ENCODE results near the gene RIF1. TPM values are rescaled to one million over a fixed set of nuclear protein-coding genes. Genes with fewer than 3 reads are reported as not detected.
A peak's percentile ranks its signal among the peaks of the same experiment; 100 is the strongest.

The RIF1 gene
- total RNA-seq, 1 donor from 2014 or later: 51.1 TPM

- ATAC-seq (ENCODE audit: low read depth): no peak
- POLR2A ChIA-PET: interaction anchor here (0.6 kb wide), 1 partner anchor 115 kb away, joined by 4 read pairs; no protein-coding TSS in a partner anchor
Observed at GRCh38 chr2:151403914-151404313, 5.8 kb upstream of the RIF1 start.

DNA sequence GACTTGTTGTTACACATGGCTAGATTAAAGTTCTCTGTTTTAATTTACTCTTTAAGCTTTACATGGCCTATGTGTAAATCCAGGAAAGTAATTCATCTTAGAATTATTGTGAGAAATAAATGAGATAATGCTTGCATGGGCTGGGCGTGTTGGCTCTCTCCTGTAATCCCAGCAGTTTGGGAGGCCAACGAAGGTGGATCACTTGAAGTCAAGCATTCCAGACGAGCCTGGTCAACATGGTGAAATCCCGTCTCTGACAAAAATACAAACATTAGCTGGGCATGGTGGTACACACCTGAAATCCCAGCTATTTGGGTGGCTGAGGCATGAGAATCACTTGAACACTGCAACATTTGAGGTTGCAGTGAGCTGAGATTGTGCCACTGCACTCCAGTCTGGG, 4.3 kb upstream of the RIF1 start:
- Mint-ChIP-seq H3K4me1 (peaks cover 6% of the 10 kb centered on the region), H3K4me3 (no peak overlapping the region), H3K27ac (no peak overlapping the region), H3K36me3 (ENCODE audit: low read depth) (peaks cover 7% of the 10 kb centered on the region), H3K27me3 (no peaks in the 10 kb centered on the region), H3K9me3 (no peaks in the 10 kb centered on the region)
- POLR2A ChIA-PET: no interaction called here
- intact Hi-C loops (cut with micrococcal nuclease): no loop called here
- TF ChIP-seq, protein P1, sequence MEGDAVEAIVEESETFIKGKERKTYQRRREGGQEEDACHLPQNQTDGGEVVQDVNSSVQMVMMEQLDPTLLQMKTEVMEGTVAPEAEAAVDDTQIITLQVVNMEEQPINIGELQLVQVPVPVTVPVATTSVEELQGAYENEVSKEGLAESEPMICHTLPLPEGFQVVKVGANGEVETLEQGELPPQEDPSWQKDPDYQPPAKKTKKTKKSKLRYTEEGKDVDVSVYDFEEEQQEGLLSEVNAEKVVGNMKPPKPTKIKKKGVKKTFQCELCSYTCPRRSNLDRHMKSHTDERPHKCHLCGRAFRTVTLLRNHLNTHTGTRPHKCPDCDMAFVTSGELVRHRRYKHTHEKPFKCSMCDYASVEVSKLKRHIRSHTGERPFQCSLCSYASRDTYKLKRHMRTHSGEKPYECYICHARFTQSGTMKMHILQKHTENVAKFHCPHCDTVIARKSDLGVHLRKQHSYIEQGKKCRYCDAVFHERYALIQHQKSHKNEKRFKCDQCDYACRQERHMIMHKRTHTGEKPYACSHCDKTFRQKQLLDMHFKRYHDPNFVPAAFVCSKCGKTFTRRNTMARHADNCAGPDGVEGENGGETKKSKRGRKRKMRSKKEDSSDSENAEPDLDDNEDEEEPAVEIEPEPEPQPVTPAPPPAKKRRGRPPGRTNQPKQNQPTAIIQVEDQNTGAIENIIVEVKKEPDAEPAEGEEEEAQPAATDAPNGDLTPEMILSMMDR (IDR thresholded peaks at IDR 0.05): no peak
- DNase-seq (no peak), ATAC-seq (ENCODE audit: low read depth) (no peak)
- CTCF ChIA-PET: no interaction called here

More at GRCh38 chr2:151403914-151404313, 5.8 kb upstream of the RIF1 start:
- TF ChIP-seq, protein P1 (IDR thresholded peaks at IDR 0.05): no peak
- no peak for DNase-seq
- Mint-ChIP-seq H3K27me3 (no peaks in the 10 kb centered on the region), H3K9me3 (no peaks in the 10 kb centered on the region), H3K36me3 (ENCODE audit: low read depth) (no peaks in the 10 kb centered on the region), H3K4me3 (no peak overlapping the region), H3K4me1 (no peaks in the 10 kb centered on the region), H3K27ac (no peak overlapping the region)
- CTCF ChIA-PET: interaction anchor here (0.7 kb wide), 1 partner anchor 11 kb away, joined by 3 read pairs; no protein-coding TSS in a partner anchor
- intact Hi-C loops (cut with micrococcal nuclease): no loop called here

DNA sequence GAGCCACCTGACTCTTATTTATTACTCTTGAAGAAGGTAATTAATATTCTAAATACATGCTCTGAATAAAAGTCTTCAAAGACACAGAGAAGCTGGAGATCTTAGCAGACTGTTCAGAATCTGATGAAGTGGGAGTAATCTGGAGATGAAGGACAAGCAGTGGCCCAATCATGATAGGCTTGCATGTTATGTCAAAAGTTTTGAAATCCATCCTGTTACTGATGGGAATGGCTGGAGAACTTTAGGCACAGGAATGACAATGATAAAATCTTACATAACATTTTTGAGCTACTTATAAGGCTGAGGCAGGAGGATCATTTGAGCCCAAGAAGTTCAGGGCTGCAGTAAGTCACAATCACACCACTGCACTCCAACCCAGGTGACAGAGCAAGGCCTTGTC, 2.4 kb upstream of the RIF1 start:
- H3K36me3 Mint-ChIP-seq (ENCODE audit: low read depth): peaks cover 16% of the 10 kb centered on the region
- no peak overlapping the region for H3K27ac Mint-ChIP-seq
- no peaks in the 10 kb centered on the region for H3K9me3 Mint-ChIP-seq
- TF ChIP-seq, protein P1 (IDR thresholded peaks at IDR 0.05): no peak
- H3K4me1 Mint-ChIP-seq: peaks cover 19% of the 10 kb centered on the region
- POLR2A ChIA-PET: no interaction called here
- intact Hi-C loops (cut with micrococcal nuclease): no loop called here
- ATAC-seq (ENCODE audit: low read depth) (no peak), DNase-seq (no peak)
- no peak overlapping the region for H3K4me3 Mint-ChIP-seq
- CTCF ChIA-PET: no interaction called here
- H3K27me3 Mint-ChIP-seq: no peaks in the 10 kb centered on the region

- ATAC-seq (ENCODE audit: low read depth): no peak
- intact Hi-C loops (cut with micrococcal nuclease): loop anchor here (1.0 kb wide), 1 partner anchor 1822 kb away; the partner anchor contains the start of gene MMADHC
- Mint-ChIP-seq H3K27me3 (no peaks in the 10 kb centered on the region), H3K27ac (peak overlapping the region; percentile 80), H3K4me1 (peaks cover 24% of the 10 kb centered on the region), H3K36me3 (ENCODE audit: low read depth) (peaks cover 29% of the 10 kb centered on the region), H3K9me3 (no peaks in the 10 kb centered on the region), H3K4me3 (peak overlapping the region; percentile 89)
- DNase-seq: no peak
- ChIA-PET POLR2A (interaction anchor here (1.2 to 2.8 kb wide), 3 partner anchors 111 to 148 kb away, joined by 3 to 37 read pairs (median 19); partner anchors contain the start of genes NMI and RBM43), CTCF (interaction anchor here (1.4 kb wide), 1 partner anchor 54 kb away, joined by 3 read pairs; no protein-coding TSS in a partner anchor)
- TF ChIP-seq, protein P1 (IDR thresholded peaks at IDR 0.05): no peak
Observed at GRCh38 chr2:151408788-151409600, 708 bp upstream of the RIF1 start.

DNA sequence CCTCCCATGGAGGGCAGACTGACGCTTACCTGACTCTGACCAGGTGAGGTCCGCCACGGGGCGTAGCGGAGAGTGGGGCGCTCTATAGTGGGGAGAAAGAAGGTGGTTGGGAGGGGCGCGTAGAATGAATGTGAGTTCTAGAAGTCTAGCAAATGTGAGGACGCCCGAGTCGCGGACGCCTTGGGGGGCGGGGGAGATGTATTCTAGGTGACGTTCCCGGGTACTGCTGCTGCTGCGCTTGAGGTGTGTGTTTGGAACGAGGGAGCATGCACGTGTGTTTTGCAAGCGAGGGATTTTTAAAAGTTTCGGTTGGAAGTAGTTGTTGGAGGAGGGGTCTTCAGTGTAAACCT, 758 bp downstream of the RIF1 start:
- CTCF ChIA-PET: interaction anchor here (0.8 to 1.4 kb wide), 3 partner anchors 56 to 150 kb away, joined by 3 read pairs; no protein-coding TSS in a partner anchor
- peak; percentile 35 for ATAC-seq (ENCODE audit: low read depth)
- POLR2A ChIA-PET: interaction anchor here (0.6 to 2.8 kb wide), 7 partner anchors 58 to 1204 kb away, joined by 3 to 37 read pairs (median 4); partner anchors contain the start of genes NMI and RBM43
- TF ChIP-seq, protein P1 (IDR thresholded peaks at IDR 0.05): no peak
- Mint-ChIP-seq H3K27me3 (no peaks in the 10 kb centered on the region), H3K27ac (peak overlapping the region; percentile 80), H3K4me3 (peak overlapping the region; percentile 89), H3K9me3 (no peaks in the 10 kb centered on the region), H3K4me1 (peaks cover 26% of the 10 kb centered on the region), H3K36me3 (ENCODE audit: low read depth) (peaks cover 38% of the 10 kb centered on the region)
- DNase-seq: no peak
- intact Hi-C loops (cut with micrococcal nuclease): loop anchor here (1.0 to 5.0 kb wide), 5 partner anchors 121 to 1307 kb away; partner anchors contain the start of genes ARL5A, ARL6IP6, NMI and PRPF40A

Data from activated B cell treated with CpG ODN at 0.5 μM for 24 hours (primary cell).